Neuronal stem cell (in vitro differentiated cells): ENCODE measurements around the gene C5orf15.
A peak's percentile ranks its signal among the peaks of the same experiment; 100 is the strongest.

Source experiments
- DNase-seq: peaks from one replicate; pipeline ENCODE4 v3.0.0-alpha.2; 2013; ENCODE audit warnings: low spot score
- H2AFZ ChIP-seq: one replicate; pipeline ENCODE4 v1.6.1; 2013; ENCODE audit warnings: mild to moderate bottlenecking, low read length, inconsistent platforms
- H2AK5ac ChIP-seq: 2 replicates; pipeline ENCODE4 v1.6.1; 2013; ENCODE audit warnings: low read depth, mild to moderate bottlenecking, inconsistent platforms, low read length, moderate library complexity, mixed read lengths
- H2BK120ac ChIP-seq: 2 replicates; pipeline ENCODE4 v1.6.1; 2013; ENCODE audit warnings: low read depth, mild to moderate bottlenecking, inconsistent platforms, low read length, moderate library complexity, mixed read lengths
- H2BK12ac ChIP-seq: one replicate; pipeline ENCODE4 v1.6.1; 2013; ENCODE audit warnings: low read length, inconsistent platforms
- H2BK15ac ChIP-seq: 2 replicates; pipeline ENCODE4 v1.6.1; 2013; ENCODE audit warnings: mild to moderate bottlenecking, low read length, inconsistent platforms, mixed read lengths
- H2BK5ac ChIP-seq: one replicate; pipeline ENCODE4 v1.6.1; 2013; ENCODE audit warnings: inconsistent platforms, mild to moderate bottlenecking, low read length, moderate library complexity
- H3K14ac ChIP-seq: one replicate; pipeline ENCODE4 v1.6.1; 2013; ENCODE audit warnings: low read length, inconsistent platforms
- H3K18ac ChIP-seq: 2 replicates; pipeline ENCODE4 v1.6.1; 2013; ENCODE audit warnings: low read length, inconsistent platforms
- H3K23ac ChIP-seq: 2 replicates; pipeline ENCODE4 v1.6.1; 2013; ENCODE audit warnings: low read depth, mild to moderate bottlenecking, mixed read lengths, low read length, inconsistent platforms; ENCODE audit not compliant: poor library complexity
- H3K27ac ChIP-seq: replicated peaks from 3 replicates; pipeline ENCODE4 v1.5.1; 2013; ENCODE audit warnings: low read length, inconsistent platforms
- H3K27me3 ChIP-seq, 3 experiments: 2 replicates each; pipeline ENCODE4 v1.6.1; 2013; ENCODE audit warnings: low read length in 3 of 3, mild to moderate bottlenecking in 2 of 3, inconsistent platforms in 1 of 3, low read depth in 1 of 3, mixed read lengths in 1 of 3, moderate library complexity in 1 of 3; ENCODE audit not compliant: control insufficient read depth in 3 of 3, insufficient read depth in 3 of 3
- H3K36me3 ChIP-seq, 2 donors: replicated peaks in 1 of 2; 2 replicates each; pipeline ENCODE4 v1.6.1; 2013; ENCODE audit warnings: low read length in 2 of 2; ENCODE audit not compliant: control insufficient read depth in 2 of 2, insufficient read depth in 2 of 2
- H3K4ac ChIP-seq: 2 replicates; pipeline ENCODE4 v1.6.1; 2013; ENCODE audit warnings: inconsistent platforms, mild to moderate bottlenecking, low read length, moderate library complexity
- H3K4me1 ChIP-seq, 2 donors: 1 replicate in 1 of 2; 2 replicates in 1 of 2; pipeline ENCODE4 v1.6.1; 2013; ENCODE audit warnings: low read length in 2 of 2, low read depth in 1 of 2; ENCODE audit not compliant: control insufficient read depth in 2 of 2, insufficient read depth in 1 of 2
- H3K4me2 ChIP-seq: one replicate; pipeline ENCODE4 v1.6.1; 2013; ENCODE audit warnings: mild to moderate bottlenecking, low read length, inconsistent platforms; ENCODE audit not compliant: insufficient read depth, poor library complexity, severe bottlenecking
- H3K4me3 ChIP-seq, 2 donors: 2 replicates each; pipeline ENCODE4 v1.5.1; 2013; ENCODE audit warnings: low read length in 2 of 2, mild to moderate bottlenecking in 2 of 2, inconsistent platforms in 1 of 2, moderate library complexity in 1 of 2
- H3K79me1 ChIP-seq: one replicate; pipeline ENCODE4 v1.6.1; 2013; ENCODE audit warnings: low read depth, mild to moderate bottlenecking, inconsistent platforms, low read length, moderate library complexity
- H3K9ac ChIP-seq: one replicate; pipeline ENCODE4 v1.6.1; 2013; ENCODE audit warnings: mild to moderate bottlenecking, low read depth, low read length, inconsistent platforms; ENCODE audit not compliant: poor library complexity
- H3K9me3 ChIP-seq, 2 donors: replicated peaks in 1 of 2; 2 replicates each; pipeline versions ENCODE3 to v1.6.1; 2013; ENCODE audit warnings: low read length in 2 of 2, mild to moderate bottlenecking in 2 of 2, inconsistent platforms in 1 of 2, low read depth in 1 of 2, mixed read lengths in 1 of 2, moderate library complexity in 1 of 2; ENCODE audit not compliant: control insufficient read depth in 2 of 2, insufficient read depth in 1 of 2
- H4K8ac ChIP-seq: one replicate; pipeline ENCODE4 v1.6.1; 2013; ENCODE audit warnings: low read depth, mild to moderate bottlenecking, inconsistent platforms, low read length, moderate library complexity
- H4K91ac ChIP-seq: one replicate; pipeline ENCODE4 v1.6.1; 2013; ENCODE audit warnings: low read length, low read depth, mild to moderate bottlenecking, inconsistent platforms; ENCODE audit not compliant: poor library complexity
- WGBS, 2 donors: extraction: QIAGEN DNeasy Blood & Tissue Kit; methylation state at CpG; one replicate each; pipeline ENCODE4 v1.1.7; 2013; ENCODE audit warnings: missing lambda C conversion rate in 2 of 2, mixed read lengths in 1 of 2; ENCODE audit not compliant: insufficient read length in 2 of 2, insufficient replicate concordance in 1 of 2; ENCODE audit errors: extremely low coverage in 2 of 2; 5-methylcytosine and 5-hydroxymethylcytosine counted together

C5orf15 gene

GRCh38 chr5:133933670-133934295, 34.6 kb downstream of the C5orf15 start:
- H3K27me3 ChIP-seq: peaks cover 0 to 23% (median 2%) of the 10 kb centered on the region in 3 experiments
- peak overlapping the region; percentile 28 for H3K4ac ChIP-seq
- no peak overlapping the region for H3K4me3 ChIP-seq
- no peak overlapping the region for H4K8ac ChIP-seq
- no peak for DNase-seq
- no peaks in the 10 kb centered on the region for H3K79me1 ChIP-seq
- peak overlapping the region; percentile 46 for H2BK12ac ChIP-seq
- no peak overlapping the region for H2AFZ ChIP-seq
- H3K4me2 ChIP-seq: no peak overlapping the region
- peak overlapping the region; percentile 43 for H3K14ac ChIP-seq
- no peak overlapping the region for H4K91ac ChIP-seq
- H3K4me1 ChIP-seq: peaks cover 0 to under 1% of the 10 kb centered on the region in 2 donors
- no peak overlapping the region for H2BK120ac ChIP-seq
- H3K9me3 ChIP-seq: peaks cover 0 to 2% of the 10 kb centered on the region in 2 donors
- no peak overlapping the region for H3K27ac ChIP-seq
- no CpG with 5 or more reads among the region's 12 CpGs for WGBS, 2 donors
- no peaks in the 10 kb centered on the region for H3K36me3 ChIP-seq
- peak overlapping the region; percentile 44 for H3K23ac ChIP-seq
- peak overlapping the region; percentile 50 for H2AK5ac ChIP-seq
- peak overlapping the region; percentile 87 for H2BK15ac ChIP-seq
- H3K9ac ChIP-seq: peak overlapping the region; percentile 63
- H3K18ac ChIP-seq: peak overlapping the region; percentile 70
- H2BK5ac ChIP-seq: no peak overlapping the region

- Histone ChIP-seq H4K91ac (no peak overlapping the region), H3K9ac (no peak overlapping the region), H2BK15ac (no peak overlapping the region), H3K4me3 (no peak overlapping the region), H2BK120ac (no peak overlapping the region), H2BK12ac (no peak overlapping the region), H2AK5ac (no peak overlapping the region), H3K18ac (no peak overlapping the region), H3K79me1 (no peaks in the 10 kb centered on the region), H3K4me1 (no peaks in the 10 kb centered on the region), H3K27me3 (peaks cover 0 to 23% (median 2%) of the 10 kb centered on the region in 3 experiments), H3K4me2 (no peak overlapping the region), H2BK5ac (no peak overlapping the region), H4K8ac (no peak overlapping the region), H3K14ac (no peak overlapping the region), H2AFZ (no peak overlapping the region), H3K23ac (no peak overlapping the region), H3K4ac (no peak overlapping the region), H3K27ac (no peak overlapping the region), H3K9me3 (peaks cover 0 to 2% of the 10 kb centered on the region in 2 donors), H3K36me3 (no peaks in the 10 kb centered on the region)
- no CpG with 5 or more reads among the region's 3 CpGs for WGBS, 2 donors
- no peak for DNase-seq
Measured at GRCh38 chr5:133933169-133933509, 35.3 kb downstream of the C5orf15 start.

GRCh38 chr5:133932441-133933168, 35.8 kb downstream of the C5orf15 start:
- H3K79me1 ChIP-seq: no peaks in the 10 kb centered on the region
- no peak overlapping the region for H2AK5ac ChIP-seq
- H3K36me3 ChIP-seq: no peaks in the 10 kb centered on the region
- no peak overlapping the region for H3K4me2 ChIP-seq
- no peak for DNase-seq
- H3K4me3 ChIP-seq: no peak overlapping the region
- peaks cover 0 to 27% (median 2%) of the 10 kb centered on the region in 3 experiments for H3K27me3 ChIP-seq
- H2BK120ac ChIP-seq: no peak overlapping the region
- H3K9me3 ChIP-seq: peaks cover 0 to 2% of the 10 kb centered on the region in 2 donors
- no peak overlapping the region for H2BK5ac ChIP-seq
- WGBS, 2 donors: no CpG with 5 or more reads among the region's 13 CpGs
- no peak overlapping the region for H3K27ac ChIP-seq
- H3K4me1 ChIP-seq: no peaks in the 10 kb centered on the region
- no peak overlapping the region for H3K14ac ChIP-seq
- H3K23ac ChIP-seq: no peak overlapping the region
- H3K9ac ChIP-seq: no peak overlapping the region
- no peak overlapping the region for H4K8ac ChIP-seq
- H2BK12ac ChIP-seq: no peak overlapping the region
- no peak overlapping the region for H4K91ac ChIP-seq
- H2BK15ac ChIP-seq: no peak overlapping the region
- no peak overlapping the region for H3K4ac ChIP-seq
- H3K18ac ChIP-seq: peak overlapping the region; percentile 32
- no peak overlapping the region for H2AFZ ChIP-seq

GRCh38 chr5:133931546-133931945, 36.9 kb downstream of the C5orf15 start:
- Histone ChIP-seq H3K4me1 (no peaks in the 10 kb centered on the region), H2AFZ (no peak overlapping the region), H3K4ac (no peak overlapping the region), H2AK5ac (no peak overlapping the region), H2BK5ac (no peak overlapping the region), H3K4me3 (no peak overlapping the region), H3K23ac (no peak overlapping the region), H3K18ac (no peak overlapping the region), H2BK120ac (no peak overlapping the region), H3K27me3 (peaks cover 0 to 35% (median 2%) of the 10 kb centered on the region in 3 experiments), H3K9me3 (peaks cover 0 to 2% of the 10 kb centered on the region in 2 donors), H3K79me1 (no peaks in the 10 kb centered on the region), H2BK15ac (no peak overlapping the region), H3K36me3 (no peaks in the 10 kb centered on the region), H4K8ac (no peak overlapping the region), H2BK12ac (no peak overlapping the region), H4K91ac (no peak overlapping the region), H3K4me2 (no peak overlapping the region), H3K9ac (no peak overlapping the region), H3K27ac (no peak overlapping the region), H3K14ac (no peak overlapping the region)
- DNase-seq: no peak
- WGBS, 2 donors: no CpG with 5 or more reads among the region's 5 CpGs
